Hematopoietic multipotent progenitor cell treated with erythropoietin and hydrocortisone succinate and interleukin-3 and kit ligand, for 8 days (in vitro differentiated cells): ENCODE measurements around the gene HNRNPU.

ENCODE experiments used
- DNase-seq: peaks from one replicate; pipeline ENCODE4 v3.0.0-alpha.2; 2015

The HNRNPU gene

GRCh38 chr1:244862699-244863490, 1.4 kb downstream of the HNRNPU start:
- DNase-seq = peak; percentile 93

DNA sequence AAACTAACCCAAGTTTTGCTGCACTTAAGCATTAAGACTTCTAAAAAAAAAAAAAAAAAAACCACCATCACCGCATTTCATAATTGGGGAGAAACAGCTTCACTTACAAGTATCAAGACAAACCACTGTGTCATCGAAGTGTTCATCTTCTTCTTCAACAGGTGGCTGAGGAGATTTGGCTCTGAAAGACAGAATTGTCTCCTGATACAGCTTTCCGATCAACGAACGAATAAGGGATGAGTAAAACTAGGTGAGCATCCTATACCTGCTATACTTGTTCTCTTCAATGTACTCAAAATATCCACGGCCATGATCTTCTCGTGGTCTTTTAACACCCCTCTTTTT, 2.0 kb downstream of the HNRNPU start:
- DNase-seq = peak; percentile 64

DNA sequence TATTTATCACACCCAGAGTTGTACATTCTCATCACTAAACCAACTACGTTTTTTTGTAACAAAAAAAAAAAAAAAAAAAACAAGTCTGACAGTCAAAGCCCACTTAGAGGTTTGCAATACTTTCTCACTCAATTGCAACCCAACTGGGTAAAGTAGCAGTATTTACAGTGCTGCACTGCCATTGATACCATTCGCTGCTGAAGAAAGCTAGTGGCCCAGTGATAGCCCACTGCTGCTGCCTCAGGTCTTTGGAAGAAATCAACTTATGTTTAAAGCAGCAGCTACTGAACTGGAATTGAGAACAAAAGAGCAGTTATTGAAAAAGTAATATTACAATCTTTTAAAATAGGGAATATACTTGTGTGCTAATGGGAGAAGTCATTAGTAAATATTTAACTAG, 2.7 kb downstream of the HNRNPU start:
- peak; percentile 32 for DNase-seq

DNA sequence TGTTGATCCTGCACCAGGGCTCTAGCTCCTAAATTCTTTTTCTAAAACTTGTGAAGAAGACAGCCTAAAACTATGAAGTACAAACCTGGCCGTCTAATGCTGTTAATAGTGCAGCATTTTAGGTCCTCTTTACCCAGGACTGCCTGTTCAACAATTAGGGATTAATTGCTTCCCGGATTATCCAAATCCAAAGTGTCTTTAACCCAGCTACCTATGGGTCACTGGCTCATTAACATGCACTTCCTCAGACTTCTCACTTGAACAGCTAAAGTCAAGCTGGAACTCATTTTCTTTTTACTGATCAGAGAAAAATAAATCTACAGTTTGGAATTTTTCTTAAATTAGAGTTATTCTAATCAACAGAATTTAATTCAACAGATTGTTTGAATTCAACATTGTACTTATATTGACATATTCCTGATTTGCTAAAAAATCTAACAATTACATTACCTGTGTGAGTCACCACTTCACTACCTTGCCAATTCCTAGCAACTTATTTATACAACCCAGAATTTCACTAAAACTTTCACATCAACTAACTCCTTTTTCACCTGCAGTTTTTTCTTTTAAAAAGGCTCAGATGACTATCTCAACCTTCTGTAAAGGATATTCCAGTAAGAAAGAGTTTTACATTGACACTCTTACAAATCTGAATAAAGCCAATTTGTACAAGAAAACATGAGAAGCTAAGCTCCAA, 3.3 kb downstream of the HNRNPU start:
- DNase-seq = peak; percentile 1

- no peak for DNase-seq
Observed at GRCh38 chr1:244860078-244860477, 4.3 kb downstream of the HNRNPU start.

- DNase-seq = no peak
Observed at GRCh38 chr1:244858357-244858756, 6.0 kb downstream of the HNRNPU start.

DNA sequence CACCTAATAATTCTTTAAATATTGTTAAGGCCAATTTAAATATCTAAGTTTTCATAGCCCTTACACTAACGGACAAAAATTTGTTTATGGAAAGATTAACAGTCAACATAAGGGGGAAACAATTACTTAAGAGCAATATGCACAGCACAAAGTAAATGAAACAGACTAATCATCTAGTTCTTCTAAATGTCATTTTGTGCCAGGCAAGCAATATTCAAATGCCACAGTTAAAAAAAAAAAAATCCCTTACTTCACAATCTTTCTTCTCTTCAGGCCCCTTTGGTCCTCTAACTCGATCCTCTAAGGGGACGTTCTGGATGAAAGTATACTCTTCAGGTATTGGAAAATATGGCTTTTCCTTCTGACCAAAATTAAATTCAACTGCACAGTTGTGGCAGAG, 6.6 kb downstream of the HNRNPU start:
- no peak for DNase-seq

DNA sequence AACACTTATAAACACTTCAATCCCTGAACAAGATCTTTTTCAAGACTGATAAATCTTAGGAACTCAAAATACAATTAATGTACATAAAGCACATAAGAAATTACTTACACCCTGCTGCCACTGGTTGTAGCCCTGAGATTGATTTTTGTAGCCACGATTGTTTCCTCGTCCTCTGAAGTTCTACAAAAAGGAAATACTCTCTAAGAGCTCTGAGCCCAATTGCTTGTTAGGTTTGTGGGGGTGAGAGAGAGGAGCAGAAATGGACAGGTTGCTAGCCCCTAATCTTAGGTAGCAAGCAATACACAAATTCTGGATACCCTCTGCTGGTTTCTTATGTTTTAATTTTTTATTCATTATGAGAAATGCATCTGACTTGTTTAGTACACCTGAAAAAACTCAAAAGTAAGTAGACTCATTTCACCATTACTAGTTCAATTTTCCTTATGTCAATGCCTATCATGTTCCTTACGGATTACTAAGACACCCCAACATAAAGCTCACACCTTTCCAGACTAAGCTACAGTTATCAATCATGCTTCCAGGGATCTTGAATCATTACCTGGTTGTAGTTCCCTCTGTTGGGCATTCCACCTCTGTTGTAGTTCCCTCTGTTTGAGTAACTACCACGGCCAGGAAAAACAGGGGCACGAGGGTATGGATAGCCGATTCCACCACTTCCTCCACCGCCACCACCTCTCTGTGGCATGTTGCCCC, 9.3 kb downstream of the HNRNPU start:
- DNase-seq = peak; percentile 3

DNA sequence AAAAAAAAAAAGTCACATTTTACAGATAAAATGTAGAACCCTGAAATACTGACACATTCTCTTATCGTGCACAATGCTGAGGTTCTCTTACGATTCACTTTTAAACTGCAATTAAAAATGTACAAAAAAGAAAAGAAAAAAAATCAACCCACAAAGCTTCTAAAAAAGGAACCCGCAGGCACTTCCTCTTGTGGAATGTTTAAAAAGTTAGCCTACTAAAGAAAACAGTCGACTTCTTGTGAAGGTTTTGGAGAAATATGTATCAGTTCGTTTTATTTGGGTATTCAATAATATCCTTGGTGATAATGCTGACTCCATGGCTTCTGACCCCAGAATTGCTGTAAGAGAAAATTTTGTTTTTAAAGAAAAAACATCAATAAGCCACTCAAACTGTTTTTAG, 10.2 kb downstream of the HNRNPU start:
- peak; percentile 6 for DNase-seq

DNA sequence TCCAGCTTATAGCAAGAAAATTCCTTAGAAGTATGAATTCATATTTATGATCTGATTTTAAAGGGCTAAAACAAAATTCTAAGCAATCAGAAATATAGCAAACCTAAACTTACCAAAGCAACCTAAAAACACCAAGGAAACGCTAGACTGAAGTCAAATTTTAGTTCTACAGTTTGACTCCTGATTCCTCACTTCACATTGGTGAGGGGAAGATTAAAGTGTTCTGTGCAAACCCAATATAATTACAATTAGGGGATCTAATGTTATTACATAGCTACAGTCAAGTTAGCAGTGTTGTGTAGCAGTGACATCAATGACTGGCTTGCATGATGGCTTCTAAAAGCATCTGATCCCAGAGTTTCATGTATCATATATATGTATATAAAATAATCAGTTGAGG, 11.6 kb downstream of the HNRNPU start:
- DNase-seq = peak; percentile 1

DNA sequence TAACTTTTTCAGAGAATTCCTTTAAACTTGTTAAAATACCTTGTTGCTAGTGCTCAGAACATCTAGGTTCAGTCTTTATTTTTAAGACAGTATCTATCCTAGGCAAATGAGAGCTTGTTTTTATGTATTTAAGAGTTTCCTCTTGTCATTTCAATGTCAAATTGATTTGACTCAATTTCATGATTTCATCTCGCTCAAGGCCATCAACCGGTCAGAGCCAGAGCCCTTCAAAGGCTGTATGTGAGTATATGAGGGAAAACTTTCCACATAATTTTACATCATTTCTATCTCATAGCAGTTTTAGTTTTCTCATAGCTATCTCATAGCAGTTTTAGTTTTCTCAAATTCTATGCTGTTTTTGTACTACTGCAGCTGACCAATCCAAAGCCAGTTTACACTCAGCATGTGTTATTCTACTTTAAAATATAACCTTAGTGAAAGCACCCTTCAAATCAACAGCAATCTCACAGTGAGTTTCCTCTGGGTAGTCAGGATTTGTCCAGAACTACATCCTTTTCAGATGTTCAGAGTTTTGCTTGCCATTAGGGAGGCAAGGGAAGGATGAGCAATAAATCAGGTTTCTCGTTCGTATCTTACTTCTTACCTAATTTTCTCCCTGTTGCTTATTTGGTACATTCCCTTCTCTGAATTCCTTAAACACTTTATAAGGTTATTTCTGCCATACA, 12.7 kb downstream of the HNRNPU start:
- DNase-seq = peak; percentile 4

DNA sequence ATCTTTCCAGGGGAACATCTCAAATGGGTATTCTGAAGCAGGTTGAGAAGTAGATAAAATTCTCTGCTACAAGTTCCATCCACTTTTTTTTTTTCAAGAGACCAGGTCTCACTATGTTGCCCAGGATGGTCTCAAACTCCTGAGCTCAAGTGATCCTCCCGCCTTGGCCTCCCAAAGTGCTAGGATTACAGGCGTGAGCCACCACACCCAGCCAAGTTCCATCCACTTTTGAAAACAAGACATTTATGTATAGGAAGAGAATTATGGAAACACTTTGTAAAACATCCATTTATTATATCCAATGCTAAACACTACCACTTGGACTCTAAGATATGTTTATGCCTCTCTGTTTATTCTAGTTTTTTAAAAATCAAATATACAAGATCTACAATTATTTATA, 13.4 kb downstream of the HNRNPU start:
- DNase-seq = no peak

DNA sequence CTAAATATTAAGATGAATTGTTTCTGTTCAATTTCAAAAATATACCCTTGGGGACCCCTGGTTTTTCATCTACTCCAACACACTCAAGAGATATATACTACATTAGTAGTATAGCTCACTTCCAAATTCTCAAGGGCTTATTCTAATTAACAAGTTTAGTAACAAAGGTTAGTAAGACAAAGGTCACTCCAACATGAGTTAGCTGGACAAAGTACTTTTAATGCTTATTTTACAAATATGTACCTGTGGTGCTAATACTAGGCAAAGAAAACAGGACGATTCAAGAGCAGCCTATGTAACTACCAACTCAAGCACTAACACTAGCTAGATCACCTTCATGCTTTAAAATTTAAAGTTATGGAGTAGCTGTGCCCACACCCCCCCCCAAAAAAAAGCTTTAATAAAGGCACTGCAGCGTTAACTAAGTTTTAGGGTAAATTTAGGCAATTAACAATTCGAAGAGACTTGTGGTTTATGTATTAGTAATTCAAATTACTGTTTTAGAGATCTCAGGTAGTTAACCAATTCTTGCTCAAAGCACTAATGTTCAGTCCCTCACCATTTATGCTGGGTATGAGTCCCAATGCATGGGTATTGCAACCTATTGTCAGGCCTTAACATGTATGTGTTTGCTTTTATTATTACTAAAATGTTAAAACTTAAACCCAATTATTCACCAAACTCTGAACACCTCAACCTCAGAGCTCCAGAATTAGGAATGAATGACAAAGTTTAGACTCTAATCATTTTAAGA, 14.1 kb downstream of the HNRNPU start:
- DNase-seq = no peak

- DNase-seq = peak; percentile 6
Observed at GRCh38 chr1:244849189-244849866, 15.0 kb downstream of the HNRNPU start.

DNA sequence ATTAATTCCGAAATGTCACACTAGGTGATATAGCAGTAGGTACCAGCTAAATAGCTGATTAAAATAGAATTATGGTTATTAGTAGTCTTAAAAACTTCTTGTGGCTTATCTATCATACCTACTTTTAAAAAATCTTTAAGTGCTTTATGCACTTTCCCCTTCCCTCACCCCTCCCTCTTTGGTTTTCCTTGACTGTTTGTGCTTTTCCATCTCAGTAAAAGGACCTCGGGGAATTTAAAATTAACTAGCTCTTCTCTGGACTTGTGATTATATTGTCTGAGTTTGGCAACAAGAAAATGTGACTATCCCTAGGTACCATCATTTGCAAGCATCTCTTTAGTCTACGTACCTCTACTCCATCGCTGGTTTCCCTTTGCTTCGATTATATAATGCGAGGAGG, 17.7 kb downstream of the HNRNPU start:
- DNase-seq = peak; percentile 1

GRCh38 chr1:244844155-244845121, 19.9 kb downstream of the HNRNPU start:
- DNase-seq = no peak

DNA sequence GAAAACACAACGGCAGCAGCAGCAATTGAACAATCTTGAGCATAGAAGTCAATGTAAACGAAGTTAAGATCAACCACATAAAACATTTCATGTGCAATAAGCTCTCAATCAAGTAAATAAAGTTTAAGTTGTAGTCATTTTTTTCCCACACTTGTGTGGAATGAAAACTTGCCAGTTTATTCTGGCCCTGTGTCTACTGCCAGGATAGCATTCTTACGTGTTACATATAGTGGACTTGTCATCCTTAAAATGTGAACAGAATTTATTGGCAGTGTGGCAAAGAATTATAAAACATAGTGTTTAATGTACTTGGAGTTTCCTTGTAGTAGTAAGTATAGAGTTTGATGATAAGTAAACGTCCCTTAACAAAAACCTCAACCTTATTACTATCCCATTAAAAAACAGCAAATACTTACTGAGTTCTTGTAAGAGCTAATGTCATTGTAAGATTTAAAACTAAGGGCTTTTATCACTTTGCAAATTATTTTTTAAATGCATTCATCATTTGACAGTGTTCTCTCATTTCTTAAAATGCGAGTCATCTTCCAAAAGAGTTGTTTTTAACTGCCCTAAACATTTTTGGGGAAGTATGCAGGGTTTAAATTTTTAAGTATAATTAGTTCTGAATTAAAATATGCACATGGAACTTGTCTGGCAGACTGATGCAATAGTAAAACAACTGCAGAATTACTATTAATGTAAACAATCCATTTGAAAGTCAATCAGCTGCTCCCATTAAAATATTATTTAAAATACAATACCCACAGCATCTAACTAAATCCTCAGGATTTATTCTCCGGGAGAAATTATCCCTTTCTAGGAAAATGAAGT, 21.0 kb downstream of the HNRNPU start:
- peak; percentile 1 for DNase-seq

GRCh38 chr1:244841273-244841927, 22.9 kb downstream of the HNRNPU start:
- peak; percentile 4 for DNase-seq

DNA sequence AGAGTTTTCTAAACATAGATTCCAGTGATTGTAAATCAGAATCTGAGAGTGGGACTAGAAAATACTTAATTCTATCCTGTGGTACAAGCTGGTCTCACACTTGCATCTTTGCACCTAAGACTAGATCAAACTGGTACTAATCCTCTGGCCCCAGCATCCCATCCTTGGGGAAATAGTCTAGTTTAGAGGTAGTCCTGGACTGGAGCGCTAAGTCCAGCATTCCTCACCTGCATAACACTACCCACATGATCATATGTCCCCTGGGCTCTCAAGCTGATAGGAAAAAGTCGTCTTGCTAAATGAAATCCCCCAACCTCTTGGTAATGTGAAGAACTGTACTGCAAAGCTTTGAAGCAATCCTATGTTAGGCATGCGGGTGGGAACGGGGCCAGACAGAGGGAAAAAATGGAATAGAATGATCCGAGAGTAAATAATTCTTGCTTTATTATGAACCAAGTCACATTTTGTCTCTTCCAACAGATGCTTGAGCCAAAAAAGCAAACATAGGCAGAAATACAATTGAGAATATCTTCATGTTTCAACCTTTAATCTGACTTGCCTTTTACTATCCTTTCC, 24.0 kb downstream of the HNRNPU start:
- DNase-seq = peak; percentile 7
